OCI-LY1 (cell line): Measurements from ENCODE around the gene FAM20C.
"Not testable (repeated sequence)": the region's sequence is repeated elsewhere in the genome, so short reads cannot be mapped to it uniquely, and the experiment has no call there.

Source experiments
- EZH2 ChIP-seq: fragments of 200-600 bp; sonication (generic), shearing (Covaris generic); IDR thresholded peaks from 2 replicates; pipeline ENCODE4 v1.8.0; 2017; ENCODE audit warnings: borderline replicate concordance, mixed run types, mild to moderate bottlenecking, antibody characterized with exemption, low read length, moderate library complexity, mixed read lengths
- TF ChIP-seq, protein P1 (sequence below): fragments of 200-600 bp; sonication (generic), shearing (Covaris generic); IDR thresholded peaks from 2 replicates; pipeline ENCODE4 v1.5.1; 2017; ENCODE audit warnings: mild to moderate bottlenecking, antibody characterized with exemption, low read length, moderate library complexity, mixed read lengths

DNA sequence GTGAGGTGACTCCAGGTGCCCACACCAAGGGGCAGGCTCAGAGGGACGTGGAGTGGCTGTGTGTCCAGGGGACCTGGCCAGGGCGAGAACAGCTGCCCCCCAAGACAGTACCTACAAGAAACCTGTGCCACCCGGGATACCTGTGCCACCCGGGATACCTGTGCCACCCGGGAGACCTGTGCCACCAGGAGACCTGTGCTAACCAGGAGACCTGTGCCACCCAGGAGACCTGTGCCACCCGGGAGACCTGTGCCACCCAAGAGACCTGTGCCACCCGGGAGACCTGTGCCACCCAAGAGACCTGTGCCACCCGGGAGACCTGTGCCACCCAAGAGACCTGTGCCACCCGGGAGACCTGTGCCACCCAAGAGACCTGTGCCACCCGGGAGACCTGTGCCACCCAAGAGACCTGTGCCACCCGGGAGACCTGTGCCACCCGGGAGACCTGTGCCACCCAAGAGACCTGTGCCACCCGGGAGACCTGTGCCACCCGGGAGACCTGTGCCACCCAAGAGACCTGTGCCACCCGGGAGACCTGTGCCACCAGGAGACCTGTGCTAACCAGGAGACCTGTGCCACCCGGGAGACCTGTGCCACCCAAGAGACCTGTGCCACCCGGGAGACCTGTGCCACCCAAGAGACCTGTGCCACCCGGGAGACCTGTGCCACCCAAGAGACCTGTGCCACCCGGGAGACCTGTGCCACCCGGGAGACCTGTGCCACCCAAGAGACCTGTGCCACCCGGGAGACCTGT, 50.6 kb downstream of the FAM20C start:
- TF ChIP-seq, protein P1, sequence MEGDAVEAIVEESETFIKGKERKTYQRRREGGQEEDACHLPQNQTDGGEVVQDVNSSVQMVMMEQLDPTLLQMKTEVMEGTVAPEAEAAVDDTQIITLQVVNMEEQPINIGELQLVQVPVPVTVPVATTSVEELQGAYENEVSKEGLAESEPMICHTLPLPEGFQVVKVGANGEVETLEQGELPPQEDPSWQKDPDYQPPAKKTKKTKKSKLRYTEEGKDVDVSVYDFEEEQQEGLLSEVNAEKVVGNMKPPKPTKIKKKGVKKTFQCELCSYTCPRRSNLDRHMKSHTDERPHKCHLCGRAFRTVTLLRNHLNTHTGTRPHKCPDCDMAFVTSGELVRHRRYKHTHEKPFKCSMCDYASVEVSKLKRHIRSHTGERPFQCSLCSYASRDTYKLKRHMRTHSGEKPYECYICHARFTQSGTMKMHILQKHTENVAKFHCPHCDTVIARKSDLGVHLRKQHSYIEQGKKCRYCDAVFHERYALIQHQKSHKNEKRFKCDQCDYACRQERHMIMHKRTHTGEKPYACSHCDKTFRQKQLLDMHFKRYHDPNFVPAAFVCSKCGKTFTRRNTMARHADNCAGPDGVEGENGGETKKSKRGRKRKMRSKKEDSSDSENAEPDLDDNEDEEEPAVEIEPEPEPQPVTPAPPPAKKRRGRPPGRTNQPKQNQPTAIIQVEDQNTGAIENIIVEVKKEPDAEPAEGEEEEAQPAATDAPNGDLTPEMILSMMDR, result not testable (repeated sequence)
- TF ChIP-seq EZH2, result not testable (repeated sequence)
